ENCODE data around the gene RPL7L1.
A peak's percentile ranks its signal among the peaks of the same experiment; 100 is the strongest.
"Not testable (repeated sequence)": the region's sequence is repeated elsewhere in the genome, so short reads cannot be mapped to it uniquely, and the experiment has no call there.

Gene RPL7L1

GRCh38 chr6:42870145-42870936, 9.1 kb upstream of the RPL7L1 start:
- no peak for TF ChIP-seq CTCF (IDR thresholded peaks at IDR 0.05; ENCODE audit: insufficient read depth, low read length, poor library complexity, severe bottlenecking)
- no peak for DNase-seq (ENCODE audit: extremely low read depth, insufficient read length)
- H3K4me3 ChIP-seq (replicated peaks; ENCODE audit: low read depth, low read length): no peak overlapping the region
- H3K27me3 ChIP-seq (replicated peaks; ENCODE audit: control insufficient read depth, insufficient read depth, low read length): no peaks in the 10 kb centered on the region
- H3K36me3 ChIP-seq (ENCODE audit: control insufficient read depth, insufficient read depth, low read length): peaks cover 3% of the 10 kb centered on the region; the same call in 1 of the 2 replicates

GRCh38 chr6:42871711-42872110, 7.7 kb upstream of the RPL7L1 start:
- DNase-seq (ENCODE audit: extremely low read depth, insufficient read length): no peak
- H3K4me3 ChIP-seq (replicated peaks; ENCODE audit: low read depth, low read length): no peak overlapping the region
- H3K36me3 ChIP-seq (ENCODE audit: control insufficient read depth, insufficient read depth, low read length): peaks cover 3% of the 10 kb centered on the region; the same call in 1 of the 2 replicates
- no peak for TF ChIP-seq CTCF (IDR thresholded peaks at IDR 0.05; ENCODE audit: insufficient read depth, low read length, poor library complexity, severe bottlenecking)
- H3K27me3 ChIP-seq (replicated peaks; ENCODE audit: control insufficient read depth, insufficient read depth, low read length): no peaks in the 10 kb centered on the region

- Histone ChIP-seq H3K27me3 (replicated peaks; ENCODE audit: control insufficient read depth, insufficient read depth, low read length) (no peaks in the 10 kb centered on the region), H3K36me3 (ENCODE audit: control insufficient read depth, insufficient read depth, low read length) (no peaks in the 10 kb centered on the region; the same call in 1 of the 2 replicates), H3K4me3 (replicated peaks; ENCODE audit: low read depth, low read length) (no peak overlapping the region)
- DNase-seq (ENCODE audit: extremely low read depth, insufficient read length): no peak
- no peak for TF ChIP-seq CTCF (IDR thresholded peaks at IDR 0.05; ENCODE audit: insufficient read depth, low read length, poor library complexity, severe bottlenecking)
These were observed 6.1 kb upstream of the RPL7L1 start for GRCh38 chr6:42873313-42873712.

GRCh38 chr6:42877695-42878094, 1.7 kb upstream of the RPL7L1 start:
- no peaks in the 10 kb centered on the region; the same call in 1 of the 2 replicates for H3K36me3 ChIP-seq (ENCODE audit: control insufficient read depth, insufficient read depth, low read length)
- no peak for DNase-seq (ENCODE audit: extremely low read depth, insufficient read length)
- no peak for TF ChIP-seq CTCF (IDR thresholded peaks at IDR 0.05; ENCODE audit: insufficient read depth, low read length, poor library complexity, severe bottlenecking)
- no peaks in the 10 kb centered on the region for H3K27me3 ChIP-seq (replicated peaks; ENCODE audit: control insufficient read depth, insufficient read depth, low read length)
- H3K4me3 ChIP-seq (replicated peaks; ENCODE audit: low read depth, low read length): no peak overlapping the region

- Histone ChIP-seq H3K36me3 (ENCODE audit: control insufficient read depth, insufficient read depth, low read length) (peaks cover 16% of the 10 kb centered on the region), H3K4me3 (replicated peaks; ENCODE audit: low read depth, low read length) (peak overlapping the region; percentile 81)
- not testable (repeated sequence) for DNase-seq (ENCODE audit: extremely low read depth, insufficient read length); H3K27me3 ChIP-seq (replicated peaks; ENCODE audit: control insufficient read depth, insufficient read depth, low read length)
These were observed 913 bp downstream of the RPL7L1 start for GRCh38 chr6:42880240-42880817.

GRCh38 chr6:42880871-42881270, 1.5 kb downstream of the RPL7L1 start:
- H3K4me3 ChIP-seq (replicated peaks; ENCODE audit: low read depth, low read length): peak overlapping the region; percentile 81
- DNase-seq (ENCODE audit: extremely low read depth, insufficient read length); H3K27me3 ChIP-seq (replicated peaks; ENCODE audit: control insufficient read depth, insufficient read depth, low read length): not testable (repeated sequence)
- TF ChIP-seq CTCF (IDR thresholded peaks at IDR 0.05; ENCODE audit: insufficient read depth, low read length, poor library complexity, severe bottlenecking): peak; percentile 30
- peaks cover 19% of the 10 kb centered on the region for H3K36me3 ChIP-seq (ENCODE audit: control insufficient read depth, insufficient read depth, low read length)
